Prostate gland (tissue), 2 donors: ENCODE measurements around the gene LRRIQ4.

Experiments
- POLR2A ChIP-seq: fragments of 450-650 bp; IDR thresholded peaks from one replicate; pipeline ENCODE4 v1.6.1; 2016; ENCODE audit warnings: antibody characterized with exemption, mild to moderate bottlenecking
- POLR2AphosphoS5 ChIP-seq: sonication (generic); formaldehyde crosslinking; IDR thresholded peaks from one replicate; pipeline ENCODE4 v1.6.1; 2017; ENCODE audit warnings: antibody characterized with exemption
- TF ChIP-seq, protein P1 (sequence below), 4 experiments: fragments of 200-600 bp in 2 of 4; fragments of 450-650 bp in 2 of 4; sonication (generic) in 2 of 4; IDR thresholded peaks; 1 replicate in 3 of 4; 2 replicates in 1 of 4; pipeline ENCODE4 v1.5.1; 2016 to 2019; ENCODE audit warnings: antibody characterized with exemption in 4 of 4, mild to moderate bottlenecking in 2 of 4, moderate library complexity in 2 of 4

DNA sequence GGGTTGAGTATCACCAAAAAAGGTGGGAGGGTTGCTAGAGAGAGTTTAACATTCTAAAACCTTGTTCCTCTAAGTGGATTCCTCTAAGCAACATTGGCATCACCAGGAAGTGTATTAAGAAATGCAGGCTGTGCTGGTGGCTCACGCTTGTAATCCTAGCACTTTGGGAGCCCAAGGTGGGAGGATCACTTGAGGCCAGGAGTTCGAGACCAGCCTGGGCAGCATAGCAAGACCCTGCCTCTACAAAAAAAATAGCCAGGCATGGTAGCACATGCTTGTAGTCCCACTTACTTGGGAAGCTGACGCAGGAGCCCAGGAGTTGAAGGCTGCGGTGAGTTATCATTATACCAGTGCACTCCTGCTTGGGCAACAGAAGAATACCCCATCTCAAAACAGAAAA lies 34.8 kb upstream of the LRRIQ4 start:
- TF ChIP-seq, protein P1, sequence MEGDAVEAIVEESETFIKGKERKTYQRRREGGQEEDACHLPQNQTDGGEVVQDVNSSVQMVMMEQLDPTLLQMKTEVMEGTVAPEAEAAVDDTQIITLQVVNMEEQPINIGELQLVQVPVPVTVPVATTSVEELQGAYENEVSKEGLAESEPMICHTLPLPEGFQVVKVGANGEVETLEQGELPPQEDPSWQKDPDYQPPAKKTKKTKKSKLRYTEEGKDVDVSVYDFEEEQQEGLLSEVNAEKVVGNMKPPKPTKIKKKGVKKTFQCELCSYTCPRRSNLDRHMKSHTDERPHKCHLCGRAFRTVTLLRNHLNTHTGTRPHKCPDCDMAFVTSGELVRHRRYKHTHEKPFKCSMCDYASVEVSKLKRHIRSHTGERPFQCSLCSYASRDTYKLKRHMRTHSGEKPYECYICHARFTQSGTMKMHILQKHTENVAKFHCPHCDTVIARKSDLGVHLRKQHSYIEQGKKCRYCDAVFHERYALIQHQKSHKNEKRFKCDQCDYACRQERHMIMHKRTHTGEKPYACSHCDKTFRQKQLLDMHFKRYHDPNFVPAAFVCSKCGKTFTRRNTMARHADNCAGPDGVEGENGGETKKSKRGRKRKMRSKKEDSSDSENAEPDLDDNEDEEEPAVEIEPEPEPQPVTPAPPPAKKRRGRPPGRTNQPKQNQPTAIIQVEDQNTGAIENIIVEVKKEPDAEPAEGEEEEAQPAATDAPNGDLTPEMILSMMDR (IDR thresholded peaks at IDR 0.05), result no peak
- no peak for TF ChIP-seq POLR2A
- no peak for TF ChIP-seq POLR2AphosphoS5
